22Rv1 (cell line): ENCODE data around the gene CUL3.

ENCODE experiments used
- H3K27ac ChIP-seq: fragments of 450-650 bp; 2 replicates; pipeline ENCODE4 v1.5.1; 2017
- CTCF ChIP-seq: fragments of 450-650 bp; IDR thresholded peaks from 2 replicates; pipeline ENCODE4 v1.5.1; 2017; ENCODE audit warnings: mild to moderate bottlenecking
- ZFX ChIP-seq: fragments of 450-650 bp; IDR thresholded peaks from 2 replicates; pipeline ENCODE4 v1.6.1; 2017; ENCODE audit warnings: antibody characterized with exemption, borderline replicate concordance

CUL3 gene

GRCh38 chr2:224440988-224441387, 144.2 kb downstream of the CUL3 start:
- no peak overlapping the region for H3K27ac ChIP-seq
- TF ChIP-seq ZFX (no peak), CTCF (no peak)

GRCh38 chr2:224438726-224439125, 146.4 kb downstream of the CUL3 start:
- TF ChIP-seq CTCF (no peak), ZFX (no peak)

GRCh38 chr2:224436634-224437033, 148.5 kb downstream of the CUL3 start:
- TF ChIP-seq ZFX: no peak
- no peak for TF ChIP-seq CTCF
- H3K27ac ChIP-seq: no peak overlapping the region

More at GRCh38 chr2:224438726-224439125, 146.4 kb downstream of the CUL3 start:
- H3K27ac ChIP-seq: no peak overlapping the region

GRCh38 chr2:224434618-224435017, 150.5 kb downstream of the CUL3 start:
- no peak for TF ChIP-seq CTCF
- no peak for TF ChIP-seq ZFX
- H3K27ac ChIP-seq: no peak overlapping the region

- no peak for TF ChIP-seq ZFX
- TF ChIP-seq CTCF: no peak
- H3K27ac ChIP-seq: no peak overlapping the region
These were observed 151.7 kb downstream of the CUL3 start for GRCh38 chr2:224433442-224433841.

- no peak for TF ChIP-seq CTCF
- no peak for TF ChIP-seq ZFX
These were observed 153.1 kb downstream of the CUL3 start for GRCh38 chr2:224432003-224432579.

GRCh38 chr2:224429441-224429810, 155.7 kb downstream of the CUL3 start:
- no peak for TF ChIP-seq CTCF
- TF ChIP-seq ZFX: no peak
- H3K27ac ChIP-seq: no peak overlapping the region

More at GRCh38 chr2:224432003-224432579, 153.1 kb downstream of the CUL3 start:
- H3K27ac ChIP-seq: no peak overlapping the region
